GM12801 (cell line): Measurements from ENCODE around the gene LRFN3.

Experiments
- CTCF ChIP-seq: IDR thresholded peaks from one replicate; pipeline ENCODE4 v1.5.1; 2011; ENCODE audit warnings: control low read depth; ENCODE audit not compliant: insufficient read length; ENCODE audit errors: extremely low read depth

The LRFN3 gene

GRCh38 chr19:35901854-35902661 lies 34.1 kb upstream of the LRFN3 start, which contains the start of gene HCST:
Gene HCST (plus strand): TSS chr19:35902529. CDS start chr19:35902594, 65 bp downstream.
- no peak for TF ChIP-seq CTCF

DNA sequence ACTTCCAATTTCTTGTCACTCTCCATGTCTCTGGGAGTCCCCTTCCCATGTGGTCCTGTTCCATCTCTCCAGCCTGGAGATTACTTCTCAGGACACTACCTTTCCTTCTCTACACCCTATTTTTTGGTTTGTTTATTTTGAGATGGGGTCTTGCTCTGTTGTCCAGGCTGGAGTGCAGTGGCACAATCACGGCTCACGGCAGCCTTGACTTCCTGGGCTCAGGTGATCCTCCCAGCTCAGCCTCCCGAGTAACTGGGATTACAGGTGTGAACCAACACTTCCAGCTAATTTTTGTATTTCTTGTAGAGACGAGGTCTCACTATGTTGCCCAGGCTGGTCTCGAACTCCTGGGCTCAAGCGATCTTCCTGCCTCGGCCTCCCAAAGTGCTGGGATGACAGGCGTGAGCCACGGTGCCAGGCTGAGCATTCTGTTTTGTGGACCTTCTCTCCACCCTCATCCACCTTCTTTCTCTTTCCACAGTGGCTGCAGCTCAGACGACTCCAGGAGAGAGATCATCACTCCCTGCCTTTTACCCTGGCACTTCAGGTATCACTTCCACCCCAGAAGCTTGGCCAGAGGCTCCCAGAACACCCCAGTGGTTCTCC lies 33.2 kb upstream of the LRFN3 start:
- TF ChIP-seq CTCF: no peak

- no peak for TF ChIP-seq CTCF
Measured at GRCh38 chr19:35903550-35904179, 32.5 kb upstream of the LRFN3 start.

DNA sequence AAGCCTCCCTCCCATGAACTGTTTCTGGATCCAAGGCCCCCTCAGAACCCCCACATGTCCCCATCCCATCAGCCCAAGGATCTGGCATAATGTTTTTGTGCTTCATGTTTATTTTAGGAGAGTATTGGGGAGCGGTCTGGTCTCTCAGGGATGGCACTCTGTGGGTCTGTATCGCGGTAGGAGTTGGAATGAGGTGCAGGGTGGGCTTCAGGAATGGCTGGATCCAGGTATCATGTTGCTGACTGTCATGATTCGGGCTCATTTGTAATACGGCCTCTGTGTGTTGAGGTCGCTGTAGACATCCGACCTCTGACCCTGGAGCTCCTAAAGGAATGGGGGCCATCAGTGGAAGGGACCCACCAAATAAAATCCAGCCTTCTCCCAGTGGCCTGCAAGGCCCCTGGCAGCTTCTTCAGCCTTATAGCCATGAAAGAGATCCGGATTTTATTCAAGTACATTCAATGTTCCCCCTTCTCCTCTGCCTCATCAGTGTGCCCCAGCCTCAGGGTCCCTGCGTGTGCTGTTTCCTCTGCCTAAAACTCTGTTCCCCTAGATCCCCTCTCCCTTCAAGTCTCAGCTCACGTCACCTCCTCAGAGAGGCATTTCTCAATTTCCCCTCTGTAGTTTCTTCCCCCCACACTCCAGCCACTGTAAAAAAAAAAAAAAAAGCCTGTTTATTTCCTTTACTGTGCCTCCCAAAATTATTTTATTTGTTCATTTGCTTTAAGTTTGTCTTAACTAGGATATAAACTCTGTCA lies 31.7 kb upstream of the LRFN3 start:
- TF ChIP-seq CTCF: no peak

DNA sequence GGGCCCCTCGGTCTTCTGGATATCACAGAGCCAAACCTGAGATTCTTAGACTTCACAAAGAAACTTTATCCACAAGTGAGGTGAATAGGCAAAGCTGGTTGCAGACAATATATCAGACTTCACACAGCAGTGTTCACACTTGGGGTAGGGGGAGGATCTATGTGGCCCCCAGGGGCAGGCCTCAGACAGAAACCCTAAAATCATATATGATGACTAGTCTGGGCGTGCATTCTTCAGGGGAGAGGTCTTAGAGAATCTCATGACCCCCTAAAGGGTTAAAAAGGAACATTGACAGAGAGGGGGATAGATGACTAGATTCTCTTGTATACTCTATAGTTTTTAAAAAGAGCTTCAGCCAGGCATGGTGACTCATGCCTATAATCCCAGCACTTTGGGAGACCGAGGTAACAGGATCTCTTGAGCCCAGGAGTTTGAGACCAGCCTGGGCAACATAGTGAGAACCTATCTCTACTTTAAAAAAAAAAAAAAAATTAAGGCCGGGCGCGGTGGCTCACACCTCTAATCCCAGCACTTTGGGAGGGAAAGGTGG lies 30.9 kb upstream of the LRFN3 start:
- TF ChIP-seq CTCF: no peak

DNA sequence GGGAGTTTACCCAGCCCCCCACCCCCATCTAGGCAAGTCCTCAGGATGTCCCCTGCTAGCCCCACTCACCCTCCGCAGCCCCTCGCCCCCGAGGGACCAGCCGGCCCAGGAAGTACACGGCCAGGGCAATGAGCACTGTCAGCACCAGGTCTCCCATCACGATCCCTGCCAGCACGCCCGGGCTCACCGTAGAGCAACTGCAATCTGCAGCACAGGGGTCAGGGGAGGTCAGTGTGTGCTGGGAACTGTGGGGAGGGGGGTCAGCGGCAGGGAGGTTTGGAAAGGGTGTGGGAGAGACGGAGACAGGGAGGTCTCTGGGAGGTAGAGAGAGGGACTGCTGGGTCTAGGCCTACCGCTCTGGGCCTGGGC lies 28.8 kb upstream of the LRFN3 start:
- TF ChIP-seq CTCF: no peak
